ENCODE data around the gene CLASP1.

DNA sequence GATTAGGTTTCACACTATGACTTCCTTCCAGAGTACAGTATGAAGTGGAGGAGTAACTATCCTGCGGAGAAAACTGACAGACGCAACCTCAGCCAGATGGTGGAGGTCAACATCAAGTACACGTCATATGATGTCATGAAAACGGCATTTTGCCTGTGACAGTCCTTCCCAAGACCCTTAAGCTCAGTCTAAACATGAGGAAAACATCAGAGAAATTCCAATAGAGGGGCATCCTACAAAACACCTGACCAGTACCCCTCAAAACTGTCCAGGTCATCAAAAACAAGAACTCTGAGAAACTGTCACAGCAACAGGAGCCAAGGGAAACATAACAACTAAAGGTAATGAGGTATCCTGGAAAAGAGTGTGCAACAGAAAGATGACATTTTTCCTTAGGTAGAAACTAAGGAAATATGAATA lies 116.9 kb downstream of the CLASP1 start:
- no peak for TF ChIP-seq POLR2A (IDR thresholded peaks at IDR 0.05; ENCODE audit: low read depth, low read length)
- TF ChIP-seq TAF1 (IDR thresholded peaks at IDR 0.05; ENCODE audit: low read depth, low read length) = no peak
- TF ChIP-seq POLR2AphosphoS5 (IDR thresholded peaks at IDR 0.05; ENCODE audit: low read depth, low read length) = no peak
- no peak for TF ChIP-seq SPI1 (IDR thresholded peaks at IDR 0.05; ENCODE audit: low read depth, low read length)
- TF ChIP-seq POU2F2 (IDR thresholded peaks at IDR 0.05; ENCODE audit: low read depth, low read length) = no peak
- TF ChIP-seq PAX5 (IDR thresholded peaks at IDR 0.05; ENCODE audit: insufficient read depth, low read length, severe bottlenecking) = no peak

Data from GM12891 (cell line).